Germinal center (tissue), 1 donor: ENCODE measurements around the gene CASZ1.

ENCODE experiments used
- DNase-seq: peaks from one replicate; pipeline ENCODE4 v3.0.0; 2012; ENCODE audit warnings: mixed read lengths, low spot score

The CASZ1 gene

GRCh38 chr1:10638559-10639005 is 157.9 kb downstream of the CASZ1 start:
- no peak for DNase-seq

DNA sequence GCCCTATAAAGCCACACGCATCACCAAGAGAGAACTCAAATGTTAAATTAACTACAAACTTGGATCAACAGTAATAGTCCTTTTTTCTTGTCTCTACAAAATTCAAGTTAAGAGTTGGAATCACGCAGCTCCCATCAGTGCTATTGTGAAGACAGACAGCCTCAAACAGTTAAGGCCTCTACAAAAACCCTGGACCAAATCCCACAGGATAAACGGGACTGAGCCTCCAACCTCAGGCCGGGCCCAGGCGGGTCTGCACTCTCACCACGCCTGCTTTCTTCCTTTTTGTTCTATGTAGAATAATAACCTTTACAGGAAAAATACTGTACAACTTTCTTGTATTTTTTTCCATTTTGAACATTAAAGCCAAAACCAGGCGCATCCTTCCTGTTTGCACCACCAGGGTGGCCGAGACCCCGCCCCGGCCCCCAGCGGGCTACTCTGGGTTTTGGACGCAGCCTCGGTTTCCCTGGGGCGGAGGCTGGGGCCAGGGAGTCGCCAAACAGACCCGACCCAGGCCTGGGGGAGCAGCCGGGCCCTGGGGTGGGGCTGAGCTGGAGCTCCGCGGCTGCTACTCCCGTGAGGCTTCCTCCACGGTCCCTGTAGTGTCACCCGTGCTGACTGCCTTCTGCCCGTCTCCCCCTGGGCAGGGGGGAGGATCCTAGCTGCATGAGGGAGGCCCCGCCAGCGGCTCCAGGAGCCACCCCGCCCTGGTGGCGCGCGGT is 158.4 kb downstream of the CASZ1 start:
- no peak for DNase-seq

DNA sequence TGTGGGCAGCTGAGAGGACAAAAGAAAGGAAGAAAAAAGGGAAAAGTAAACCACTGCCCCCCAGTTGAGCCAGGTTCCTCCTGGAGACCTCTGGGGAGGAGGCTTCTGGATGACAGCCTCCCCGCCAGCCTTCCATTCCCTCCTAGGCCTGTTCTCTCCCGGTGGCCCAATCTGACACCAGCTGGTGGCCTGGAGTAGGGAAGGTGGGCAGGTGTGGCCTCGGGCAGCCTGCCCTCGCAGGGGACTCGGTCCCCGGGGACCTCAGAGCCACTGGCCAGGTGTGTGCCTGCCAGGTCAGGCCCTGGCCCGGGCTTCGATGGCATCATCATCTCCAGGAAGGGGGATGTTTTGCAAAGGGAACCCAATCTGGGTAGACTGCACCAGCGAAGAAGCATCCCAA is 159.0 kb downstream of the CASZ1 start:
- no peak for DNase-seq

- no peak for DNase-seq
These were observed 160.5 kb downstream of the CASZ1 start for GRCh38 chr1:10635992-10636391.

DNA sequence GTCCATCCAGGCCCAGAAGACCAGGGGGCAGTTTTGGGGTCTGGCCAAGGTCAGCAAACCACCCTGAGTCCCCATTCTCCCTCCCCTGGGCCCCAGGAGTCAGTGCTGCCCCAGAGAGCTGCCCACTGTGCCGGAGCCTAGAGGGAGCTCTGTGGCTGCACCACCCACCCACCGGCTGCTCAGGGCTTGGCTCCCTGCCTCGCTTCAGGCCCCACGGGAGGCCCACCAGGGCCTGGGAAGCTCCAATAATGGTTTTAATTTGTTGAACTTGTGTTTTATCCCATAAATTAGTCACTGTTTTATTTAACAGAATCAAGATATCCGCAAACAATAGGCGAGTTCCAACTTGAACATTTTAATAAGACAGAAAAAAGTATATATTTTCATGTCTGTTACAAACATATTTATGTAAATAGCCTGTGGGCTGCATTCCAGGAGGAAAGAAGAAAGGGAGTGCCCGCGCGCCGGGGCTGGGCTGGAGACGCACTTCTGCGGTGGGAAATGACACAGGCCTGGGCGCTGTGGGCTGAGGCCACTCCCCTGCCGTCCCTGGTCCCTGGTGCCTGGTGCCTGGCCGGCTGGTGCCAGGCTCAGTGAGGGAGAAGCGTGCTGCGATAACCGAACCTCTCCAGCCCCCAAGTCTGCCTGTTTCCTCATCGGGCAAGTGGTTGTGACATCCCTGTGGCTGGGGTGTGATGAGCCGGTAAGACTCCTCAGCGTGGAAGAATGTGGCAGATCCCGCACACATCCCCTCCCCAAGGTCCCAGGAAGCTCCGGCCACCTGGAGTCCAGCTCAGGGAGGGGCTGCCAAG is 161.2 kb downstream of the CASZ1 start:
- DNase-seq: no peak

DNA sequence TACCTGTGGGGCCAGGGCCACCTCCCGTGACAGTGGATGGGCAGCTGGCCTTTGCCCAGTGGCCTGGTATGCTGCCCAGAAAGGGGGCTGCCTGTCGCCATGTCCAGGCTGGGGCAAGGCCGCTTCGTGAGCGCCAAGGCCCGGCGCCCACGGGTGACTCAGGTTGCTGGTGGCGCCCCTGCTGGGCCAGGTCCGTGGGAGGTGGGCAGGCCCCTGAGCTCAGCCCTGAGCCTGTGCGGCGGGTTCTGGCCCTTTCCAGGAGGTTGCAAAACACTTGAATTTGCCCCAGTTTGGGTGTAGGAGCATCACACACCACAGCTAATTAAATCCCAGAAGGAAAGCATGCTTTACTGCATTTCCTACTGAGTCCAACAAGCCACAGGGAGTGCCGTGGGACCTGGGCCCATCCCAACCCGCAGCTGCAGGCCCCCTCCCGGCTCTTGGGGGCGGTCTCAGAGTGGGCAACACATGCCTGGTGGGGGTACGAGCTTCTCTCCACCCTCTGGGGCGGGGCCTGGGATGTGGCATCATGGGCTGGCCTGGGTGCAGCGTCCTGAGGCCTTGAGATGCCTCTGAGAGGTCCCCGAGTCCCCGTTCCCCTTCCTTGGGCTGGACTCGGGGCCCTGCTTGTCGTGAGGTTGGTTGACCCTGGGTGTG is 161.9 kb downstream of the CASZ1 start:
- DNase-seq: no peak

GRCh38 chr1:10634075-10634427 is 162.4 kb downstream of the CASZ1 start:
- DNase-seq: no peak

GRCh38 chr1:10633416-10633815 is 163.0 kb downstream of the CASZ1 start:
- DNase-seq: no peak

GRCh38 chr1:10632691-10633090 is 163.8 kb downstream of the CASZ1 start:
- DNase-seq: no peak

DNA sequence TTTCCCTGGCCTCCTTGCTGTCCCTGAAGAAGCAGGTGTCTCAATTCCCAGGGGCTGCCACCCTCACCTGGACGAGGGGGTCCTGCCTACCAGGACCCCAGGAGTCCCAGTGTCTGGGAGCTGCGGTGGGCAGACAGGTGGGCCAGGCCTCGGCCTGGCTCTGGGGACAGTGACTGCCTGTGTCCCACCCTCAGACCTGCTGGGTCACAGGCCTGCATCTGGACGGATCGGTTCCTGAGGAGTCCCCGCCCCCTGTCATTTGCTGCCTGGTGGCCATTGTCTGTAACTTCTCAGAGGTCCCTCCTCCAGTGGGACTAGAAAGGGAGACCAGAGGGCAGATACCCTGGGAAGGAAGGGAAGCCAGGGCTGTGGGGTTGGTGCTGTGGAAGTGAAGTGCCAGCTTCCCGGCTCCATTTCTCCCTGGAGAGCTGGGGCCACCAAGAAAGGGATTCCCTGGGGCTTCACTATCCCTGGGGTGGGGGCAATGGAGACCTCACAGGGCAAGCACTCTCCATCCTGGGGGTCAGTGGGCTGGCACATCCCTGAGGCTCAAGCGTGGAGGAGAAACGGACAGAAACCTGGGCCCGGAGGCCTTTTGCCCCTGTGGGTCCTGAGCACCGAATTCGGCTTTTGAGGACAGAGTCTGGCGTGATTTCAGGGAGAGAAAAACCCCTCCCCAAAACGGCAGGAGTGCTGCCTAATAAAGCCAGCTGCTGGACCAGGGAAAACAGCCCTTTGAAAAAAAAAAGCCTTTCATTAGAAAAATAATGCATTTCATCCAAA is 164.4 kb downstream of the CASZ1 start:
- no peak for DNase-seq

- DNase-seq: no peak
These were observed 165.2 kb downstream of the CASZ1 start for GRCh38 chr1:10631121-10631810.

DNA sequence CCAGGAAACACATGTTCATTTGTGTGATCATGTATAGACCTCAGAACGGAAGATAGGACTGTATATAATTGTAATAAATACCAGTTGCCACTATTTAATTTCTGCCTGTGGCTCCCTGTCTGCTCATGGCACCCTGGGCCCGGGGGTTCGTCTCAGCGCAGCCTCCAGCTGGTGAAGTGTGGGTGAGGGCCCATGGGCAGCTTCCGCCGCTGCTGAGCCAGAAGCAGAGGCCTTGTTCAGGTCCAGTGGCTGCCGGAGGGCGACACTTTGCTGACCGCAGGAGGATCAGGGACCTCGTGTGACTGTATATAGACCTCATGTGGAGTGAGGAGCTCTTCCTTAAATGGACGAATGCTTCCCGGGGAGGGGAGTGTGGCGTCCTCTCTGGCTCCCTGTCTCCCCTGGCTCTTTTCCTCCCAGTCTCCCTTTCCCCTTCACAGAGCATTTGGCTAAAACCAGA is 165.8 kb downstream of the CASZ1 start:
- DNase-seq: no peak

DNA sequence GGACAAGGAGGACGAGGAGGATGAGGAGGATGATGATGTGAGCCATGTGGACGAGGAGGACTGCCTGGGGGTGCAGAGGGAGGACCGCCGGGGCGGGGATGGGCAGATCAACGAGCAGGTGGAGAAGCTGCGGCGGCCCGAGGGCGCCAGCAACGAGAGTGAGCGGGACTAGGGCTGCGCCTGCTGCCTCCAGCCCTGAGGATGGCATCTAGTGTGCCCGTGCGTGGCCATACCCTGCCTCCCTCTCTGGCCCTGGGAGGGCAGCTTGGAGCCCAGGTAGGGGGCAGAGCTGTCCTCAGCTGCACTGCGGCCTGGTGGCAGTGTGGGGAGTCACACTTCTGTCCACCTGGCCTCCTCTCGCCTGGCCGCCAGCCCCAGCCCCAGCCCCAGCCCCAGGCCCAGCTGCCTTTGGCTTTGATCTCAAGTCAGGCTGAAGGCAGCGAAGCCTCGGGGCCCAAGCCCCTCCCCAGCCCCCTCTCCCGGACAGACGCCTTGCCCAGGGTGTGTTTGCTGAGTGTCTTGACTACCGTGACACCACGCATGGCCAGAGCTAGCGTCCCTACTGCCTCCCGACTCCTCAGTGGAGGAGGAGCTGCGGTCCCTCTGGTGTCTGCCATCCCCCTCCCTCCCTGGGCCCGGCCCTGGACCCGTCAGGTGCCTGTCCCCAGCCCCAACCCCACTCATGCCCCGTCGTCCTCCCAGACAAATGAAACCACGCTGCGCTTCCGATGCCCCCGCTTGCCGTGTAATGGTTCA is 166.5 kb downstream of the CASZ1 start:
- DNase-seq: no peak

GRCh38 chr1:10629091-10629815 is 167.2 kb downstream of the CASZ1 start:
- DNase-seq: no peak

- no peak for DNase-seq
These were observed 167.8 kb downstream of the CASZ1 start for GRCh38 chr1:10628685-10629084.

DNA sequence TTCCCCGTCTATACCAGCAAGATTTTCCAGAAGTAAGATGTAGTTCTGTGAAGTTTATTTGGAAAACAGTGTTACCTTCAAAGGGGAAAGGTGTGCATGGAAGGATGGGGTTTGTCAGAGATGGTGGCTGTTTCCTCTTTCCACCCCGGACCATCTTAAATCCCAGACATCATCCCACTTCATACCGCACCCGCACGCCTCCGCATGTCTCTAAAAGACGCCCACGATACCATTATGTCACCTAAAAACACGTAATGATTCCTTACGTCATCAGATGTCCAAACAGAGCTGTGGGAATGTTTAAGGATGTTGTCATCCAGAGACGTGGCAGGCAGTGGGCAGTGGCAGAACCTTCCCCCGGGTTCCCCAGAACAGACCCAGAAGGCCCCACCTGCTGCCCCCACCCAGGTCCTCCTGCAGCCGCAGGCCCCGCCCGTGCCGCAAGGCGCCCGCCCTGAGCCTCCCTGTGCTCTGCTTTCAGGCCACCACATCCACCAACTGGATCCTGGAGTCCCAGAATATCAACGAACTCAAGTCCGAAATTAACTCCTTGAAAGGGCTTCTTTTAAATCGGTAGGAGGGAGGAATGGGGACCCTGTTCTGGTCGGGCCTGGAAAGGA is 169.5 kb downstream of the CASZ1 start:
- no peak for DNase-seq

DNA sequence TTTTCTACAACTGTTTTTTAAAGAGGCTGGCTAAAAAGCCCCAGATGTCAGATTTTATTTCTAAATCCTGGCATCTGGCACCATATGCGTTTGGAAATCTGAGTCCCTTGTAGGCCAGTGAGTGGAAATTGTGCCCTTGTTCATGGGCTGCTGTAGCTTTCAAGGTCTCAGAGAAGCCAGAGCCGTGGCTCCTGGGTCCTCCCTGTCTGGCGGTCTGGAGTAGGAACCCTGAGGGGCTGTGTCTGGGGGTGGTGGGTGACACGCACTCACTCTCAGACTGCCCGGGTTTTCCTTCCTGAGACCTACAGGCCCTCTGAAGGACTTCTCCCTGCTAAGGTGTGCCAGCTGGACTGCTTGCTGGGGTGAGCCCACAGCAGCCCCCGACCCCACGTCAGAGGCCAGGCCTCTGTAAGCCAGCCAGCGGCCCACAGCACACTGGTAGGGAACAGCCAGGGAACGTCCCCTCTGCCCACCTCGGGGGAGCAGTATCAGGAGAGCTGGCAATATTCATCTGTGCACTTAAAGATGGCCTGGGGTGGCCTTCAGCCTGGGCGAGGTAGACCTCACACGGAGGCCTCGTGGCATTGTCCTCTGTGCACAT is 170.2 kb downstream of the CASZ1 start:
- no peak for DNase-seq

- no peak for DNase-seq
These were observed 170.9 kb downstream of the CASZ1 start for GRCh38 chr1:10625554-10625953.

GRCh38 chr1:10625076-10625475 is 171.4 kb downstream of the CASZ1 start:
- no peak for DNase-seq
